K562 (cell line): ENCODE measurements around the gene PPP3CA. TPM values are rescaled to one million over a fixed set of nuclear protein-coding genes. Genes with fewer than 3 reads are reported as not detected.

Experiments
- ATAC-seq: fragments of 200-7000 bp; cut with Tn5 transposase; 3 replicates; pipeline ENCODE4 v1.9.1; 2020; ENCODE audit warnings: moderate library complexity
- BruUV-seq: library from RNA; stranded (reverse); fragments of 400-500 nt; replicated peaks from 2 replicates; lab custom pipeline; 2021; lab: Mats Ljungman, UMichigan
- CTCF ChIA-PET: fragments of 300-600 bp; formaldehyde crosslinking; extraction: SDS; loops from one replicate; lab custom pipeline; 2021; ENCODE audit warnings: low intra/inter-chr PET ratio; lab: Yijun Ruan, JAX
- POLR2A ChIA-PET: fragments of 300-600, 350-650 bp; sonication (Branson Sonifier 250); formaldehyde crosslinking; extraction: SDS; loops from one replicate; lab custom pipeline; 2021; ENCODE audit warnings: antibody characterized with exemption, inconsistent platforms; lab: Yijun Ruan, JAX
- DNase-seq, 4 experiments: peaks; one replicate each; pipeline versions ENCODE4 v3.0.0 to v3.0.0-alpha.2; 2011 to 2018; ENCODE audit warnings: low spot score in 3 of 4, mixed read lengths in 3 of 4; ENCODE audit errors: extremely low read depth in 1 of 4
- FAIRE-seq: peaks from 2 replicates; lab custom pipeline; 2011; peaks lifted over from hg19 to GRCh38; lab: Jason Lieb, UNC
- H2AFZ ChIP-seq: 2 replicates; pipeline ENCODE4 v1.6.0; 2011; ENCODE audit warnings: low read depth, low read length, control low read depth, inconsistent platforms
- H3K27ac ChIP-seq: fragments of 200-600 bp; 3 replicates; pipeline ENCODE4 v1.8.0; 2011; ENCODE audit warnings: low read depth, mild to moderate bottlenecking, control low read depth, inconsistent platforms, low read length, moderate library complexity, mixed read lengths; ENCODE audit errors: extremely low read depth
- H3K27me3 ChIP-seq, 2 experiments: fragments of 300-600 bp in 1 of 2; 2 replicates in 1 of 2; 3 replicates in 1 of 2; pipeline versions ENCODE4 v1.6.0 to v1.8.0; 2011; ENCODE audit warnings: inconsistent platforms in 2 of 2, low read length in 2 of 2, mild to moderate bottlenecking in 1 of 2, mixed read lengths in 1 of 2, moderate library complexity in 1 of 2; ENCODE audit not compliant: control insufficient read depth in 2 of 2, insufficient read depth in 2 of 2
- H3K36me3 ChIP-seq: fragments of 300-600 bp; 3 replicates; pipeline ENCODE4 v1.8.0; 2011; ENCODE audit warnings: mild to moderate bottlenecking, low read length, inconsistent platforms; ENCODE audit not compliant: control insufficient read depth, insufficient read depth
- H3K4me1 ChIP-seq, 2 experiments: fragments of 200-600 bp in 1 of 2; replicated peaks in 1 of 2; 2 replicates in 1 of 2; 3 replicates in 1 of 2; pipeline versions ENCODE4 v1.5.1 to v1.8.0; 2011; ENCODE audit warnings: inconsistent platforms in 2 of 2, low read length in 2 of 2, mild to moderate bottlenecking in 1 of 2, mixed read lengths in 1 of 2, moderate library complexity in 1 of 2; ENCODE audit not compliant: control insufficient read depth in 2 of 2, insufficient read depth in 2 of 2
- H3K4me2 ChIP-seq: 2 replicates; pipeline ENCODE4 v1.6.1; 2011; ENCODE audit warnings: low read length, control low read depth, inconsistent platforms, mixed read lengths; ENCODE audit not compliant: insufficient read depth
- H3K4me3 ChIP-seq: fragments of 200-600 bp; sonication (generic), shearing (Covaris generic); 2 replicates; pipeline ENCODE4 v1.5.1; 2016; ENCODE audit warnings: control low read depth, inconsistent platforms
- H3K79me2 ChIP-seq: fragments of 200-600 bp; 3 replicates; pipeline ENCODE4 v1.8.0; 2011; ENCODE audit warnings: low read length, inconsistent platforms; ENCODE audit not compliant: control insufficient read depth, insufficient read depth
- H3K9ac ChIP-seq, 2 experiments: 2 replicates each; pipeline versions ENCODE4 v1.6.0 to v1.6.1; 2011; ENCODE audit warnings: low read depth in 2 of 2, low read length in 2 of 2, control low read depth in 1 of 2, inconsistent platforms in 1 of 2, mild to moderate bottlenecking in 1 of 2, mixed read lengths in 1 of 2; ENCODE audit not compliant: insufficient read depth in 1 of 2
- H3K9me1 ChIP-seq: one replicate; pipeline ENCODE4 v1.6.0; 2011; ENCODE audit warnings: inconsistent platforms, mild to moderate bottlenecking, low read length, moderate library complexity; ENCODE audit not compliant: control insufficient read depth, insufficient read depth
- H3K9me3 ChIP-seq: replicated peaks from 2 replicates; pipeline ENCODE4 v1.5.1; 2011; ENCODE audit warnings: low read depth, low read length, inconsistent platforms; ENCODE audit not compliant: control insufficient read depth, insufficient read depth
- H4K20me1 ChIP-seq: replicated peaks from 2 replicates; pipeline ENCODE4 v1.6.1; 2011; ENCODE audit warnings: low read length, inconsistent platforms, mixed read lengths; ENCODE audit not compliant: control insufficient read depth, insufficient read depth
- DACH1 ChIP-seq: fragments of 450-650 bp; IDR thresholded peaks from 2 replicates; pipeline ENCODE4 v1.6.1; 2018; ENCODE audit not compliant: partially characterized antibody
- DEAF1 ChIP-seq: fragments of 450-650 bp; formaldehyde crosslinking; IDR thresholded peaks from 2 replicates; pipeline ENCODE4 v1.4.0; 2020; ENCODE audit warnings: mild to moderate bottlenecking, moderate library complexity
- DMBX1 ChIP-seq: fragments of 250-450 bp; sonication (Bioruptor Pico); IDR thresholded peaks from 2 replicates; pipeline ENCODE4 v1.8.0; 2022; ENCODE audit warnings: inconsistent platforms, mild to moderate bottlenecking, moderate library complexity, borderline replicate concordance
- HCFC1 ChIP-seq: IDR thresholded peaks from 2 replicates; pipeline ENCODE4 v1.6.1; 2012; ENCODE audit warnings: low read depth, low read length, improper control_type of control experiment
- NR2C1 ChIP-seq, 2 experiments: fragments of 450-650 bp; IDR thresholded peaks; 2 replicates each; pipeline ENCODE4 v1.6.1; 2017; ENCODE audit warnings: mild to moderate bottlenecking in 2 of 2, antibody characterized with exemption in 1 of 2, inconsistent platforms in 1 of 2, missing compliant biosample characterization in 1 of 2, missing genetic modification characterization in 1 of 2
- PML ChIP-seq: IDR thresholded peaks from 2 replicates; pipeline ENCODE4 v1.6.1; 2012; ENCODE audit warnings: low read length, inconsistent platforms
- RNF219 ChIP-seq: fragments of 250-450 bp; sonication (Bioruptor Pico); IDR thresholded peaks from 2 replicates; pipeline ENCODE4 v1.5.0; 2022; ENCODE audit warnings: mild to moderate bottlenecking
- SIN3A ChIP-seq, 2 experiments: fragments of 150-350 bp in 1 of 2; IDR thresholded peaks; 2 replicates each; pipeline ENCODE4 v1.6.1; 2011 to 2016; ENCODE audit warnings: borderline replicate concordance in 2 of 2, low read depth in 2 of 2, low read length in 2 of 2, mild to moderate bottlenecking in 2 of 2, moderate library complexity in 2 of 2; ENCODE audit not compliant: control insufficient read depth in 1 of 2
- SMARCE1 ChIP-seq: fragments of 450-650 bp; IDR thresholded peaks from 2 replicates; pipeline ENCODE4 v1.7.1; 2016; ENCODE audit warnings: mild to moderate bottlenecking
- TCF15 ChIP-seq: fragments of 250-450 bp; sonication (Bioruptor Pico); IDR thresholded peaks from 2 replicates; pipeline ENCODE4 v1.8.0; 2022; ENCODE audit warnings: moderate library complexity, mild to moderate bottlenecking, inconsistent platforms
- THAP7 ChIP-seq: fragments of 250-450 bp; sonication (Bioruptor Pico); IDR thresholded peaks from 2 replicates; pipeline ENCODE4 v1.5.0; 2021
- ZKSCAN3 ChIP-seq: fragments of 250-450 bp; sonication (Bioruptor Pico); IDR thresholded peaks from 2 replicates; pipeline ENCODE4 v1.4.0; 2020
- ZNF134 ChIP-seq: fragments of 250-450 bp; sonication (Bioruptor Pico); conservative IDR thresholded peaks from 2 replicates; pipeline ENCODE4 v1.4.0; 2020
- ZNF140 ChIP-seq: fragments of 250-450 bp; sonication (Bioruptor Pico); IDR thresholded peaks from 2 replicates; pipeline ENCODE4 v1.8.0; 2021; ENCODE audit warnings: moderate library complexity, mild to moderate bottlenecking, inconsistent platforms
- ZNF23 ChIP-seq: fragments of 250-450 bp; sonication (Bioruptor Pico); IDR thresholded peaks from 2 replicates; pipeline ENCODE4 v1.4.0; 2020; ENCODE audit warnings: mild to moderate bottlenecking
- ZNF507 ChIP-seq: conservative IDR thresholded peaks from 2 replicates; pipeline ENCODE4 v1.6.1; 2017; ENCODE audit warnings: missing genetic modification characterization, missing compliant biosample characterization
- ZNF655 ChIP-seq: fragments of 250-450 bp; sonication (Bioruptor Pico); IDR thresholded peaks from 2 replicates; pipeline ENCODE4 v1.5.0; 2021
- WGBS: fragments of 100-300 bp; shearing (Covaris generic); methylation state at CpG from one replicate; pipeline ENCODE4 v1.1.6; 2016; ENCODE audit warnings: low coverage, mixed read lengths; ENCODE audit not compliant: insufficient coverage; ENCODE audit errors: missing lambda C conversion rate; 5-methylcytosine and 5-hydroxymethylcytosine counted together
- in situ Hi-C: fragments of 300-500 bp; cut with MboI; formaldehyde crosslinking; loops from 4 replicates; pipeline ENCODE4 v1.15.0; 2018; ENCODE audit warnings: inconsistent platforms, mixed read lengths
- intact Hi-C: fragments of 100-400 bp; cut with micrococcal nuclease; formaldehyde crosslinking; loops from 2 replicates; pipeline ENCODE4 v1.14.2; 2022
- polyA plus RNA-seq, 8 experiments: library from polyadenylated mRNA; depleted of rRNA in 4 of 8; stranded (reverse) in 5 of 8; unstranded in 3 of 8; fragments of >200 nt; fragmentation: Nextera tagmentation in 2 of 8; fragmentation: Illumina TruSeq in 1 of 8; extraction: Ambion mirVana in 2 of 8; extraction: Trizol in 1 of 8; gene quantifications; 2 replicates each; pipeline versions ENCODE4 v1.2.1 to v1.2.3, GENCODE V29; 2011 to 2014; ENCODE audit warnings: inconsistent platforms in 1 of 8, missing spikeins in 1 of 8
- total RNA-seq, 7 experiments: library from RNA; depleted of rRNA in 6 of 7; stranded (reverse); fragments of >200 nt in 6 of 7; fragmentation: Illumina TruSeq in 2 of 7; extraction: Trizol in 2 of 7; gene quantifications; 2 replicates each; pipeline versions ENCODE4 v1.2.1 to v1.2.3, GENCODE V29; 2011 to 2021; ENCODE audit warnings: low replicate concordance in 1 of 7

The PPP3CA gene
- total and polyA plus RNA-seq, 9 of the 15 experiments (the other 6 are each of a cell fraction or from before 2014, with no cell fraction given), result 0.94 to 3.2 (median 1.6) TPM

DNA sequence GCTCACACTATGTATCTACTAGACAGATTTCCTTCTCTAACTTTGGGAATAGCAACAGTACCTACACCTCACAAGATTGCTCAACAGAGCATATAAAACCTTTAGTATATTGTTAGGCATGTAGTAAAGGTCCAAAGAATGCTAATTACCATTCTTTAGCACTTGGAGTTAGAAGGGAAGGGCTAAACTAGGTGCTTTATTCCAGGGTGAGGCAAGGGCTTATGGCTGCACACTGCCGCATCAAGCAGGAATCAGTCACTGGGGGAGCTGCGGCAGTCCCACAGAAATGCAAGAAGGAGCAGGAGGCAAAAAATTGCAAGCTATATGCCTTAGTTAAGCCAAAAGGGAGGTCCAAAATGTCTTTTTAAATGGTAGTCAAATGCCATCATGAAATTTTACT is 162.7 kb downstream of the PPP3CA start:
- no peaks in the 10 kb centered on the region for H3K36me3 ChIP-seq
- FAIRE-seq (no peak), DNase-seq (no peak), ATAC-seq (no peak)
- H3K9me3 ChIP-seq, result no peaks in the 10 kb centered on the region
- no peak overlapping the region for H3K4me3 ChIP-seq
- no peaks in the 10 kb centered on the region for H3K4me1 ChIP-seq
- H3K27me3 ChIP-seq, result no peaks in the 10 kb centered on the region
- no peaks in the 10 kb centered on the region for H3K79me2 ChIP-seq
- ChIA-PET CTCF (no interaction called here), POLR2A (interaction anchor here (0.6 kb wide), 1 partner anchor 117 kb away, joined by 4 read pairs; no protein-coding TSS in a partner anchor)
- no TSS peak for BruUV-seq
- H3K9me1 ChIP-seq, result no peaks in the 10 kb centered on the region
- H2AFZ ChIP-seq, result no peak overlapping the region
- no peaks in the 10 kb centered on the region for H4K20me1 ChIP-seq
- 4% methylated on average over 2 of the region's 2 CpGs for WGBS
- H3K4me2 ChIP-seq, result no peak overlapping the region
- H3K27ac ChIP-seq, result no peak overlapping the region
- in situ Hi-C loops (no loop called here), intact Hi-C loops (no loop called here)
- H3K9ac ChIP-seq, result no peak overlapping the region
- TF ChIP-seq PML (no peak), DEAF1 (CRISPR knock-in tag) (no peak), ZNF134 (no peak), ZKSCAN3 (no peak), DMBX1 (CRISPR knock-in tag) (no peak), ZNF655 (no peak), TCF15 (CRISPR knock-in tag) (no peak), RNF219 (CRISPR knock-in tag) (no peak), NR2C1 (IDR thresholded peaks at IDR 0.05) (no peak), NR2C1 (tag; IDR thresholded peaks at IDR 0.05) (no peak), DACH1 (no peak), ZNF507 (tag) (no peak), SMARCE1 (no peak), SIN3A (IDR thresholded peaks at IDR 0.05; ENCODE audit: borderline replicate concordance in 2 of 2, control insufficient read depth in 1 of 2, low read depth in 2 of 2, low read length in 2 of 2) (no peak), HCFC1 (no peak), THAP7 (no peak), ZNF23 (CRISPR knock-in tag) (no peak), ZNF140 (CRISPR knock-in tag) (no peak)
